Mucosa of descending colon (tissue), 3 donors: ENCODE data around the gene ERC2. TPM values are rescaled to one million over a fixed set of nuclear protein-coding genes. Genes with fewer than 3 reads are reported as not detected.

ENCODE experiments used
- ATAC-seq: fragments of 200-7000 bp; cut with Tn5 transposase; one replicate; pipeline ENCODE4 v1.9.1; 2020; ENCODE audit warnings: mild to moderate bottlenecking, moderate library complexity
- DNase-seq, 3 donors: peaks; one replicate each; pipeline ENCODE4 v3.0.0-alpha.2; 2020
- H3K36me3 ChIP-seq: fragments of 200-600 bp; one replicate; pipeline ENCODE4 v1.8.0; 2021; ENCODE audit warnings: low read depth, mild to moderate bottlenecking
- H3K4me1 ChIP-seq: fragments of 200-600 bp; one replicate; pipeline ENCODE4 v1.8.0; 2021; ENCODE audit warnings: low read depth, mild to moderate bottlenecking
- H3K4me3 ChIP-seq: fragments of 200-600 bp; one replicate; pipeline ENCODE4 v1.8.0; 2021; ENCODE audit warnings: mild to moderate bottlenecking
- H3K9me3 ChIP-seq: fragments of 200-600 bp; one replicate; pipeline ENCODE4 v1.8.0; 2021; ENCODE audit warnings: mild to moderate bottlenecking
- intact Hi-C, 2 donors: fragments of 100-400 bp; cut with DNase I in 1 of 2; cut with micrococcal nuclease in 1 of 2; formaldehyde crosslinking; loops; one replicate each; pipeline versions ENCODE4 v1.11.0 to v1.11.1; 2022; cut with DNase I, micrococcal nuclease
- total RNA-seq, 3 donors: library from RNA; stranded (reverse); fragmentation: NEBNext Ultra II Directional in 2 of 3; extraction: Animal tissue kit (Norgen Biotek cat#: 25700) in 2 of 3; gene quantifications; one replicate each; pipeline versions ENCODE4 v1.2.1 to v1.2.4, GENCODE V29; 2021 to 2023
- TF ChIP-seq, protein P1 (sequence below): fragments of 200-600 bp; IDR thresholded peaks from one replicate; pipeline ENCODE4 v1.8.0; 2022; ENCODE audit warnings: antibody characterized with exemption, mild to moderate bottlenecking
- donor health status: DM: no; HTN: no; CAD: no; lungs with moderate emphysema.
- donor health status: DM: no; HTN: no; CAD: no.
- donor health status: DM: no; HTN: yes; CAD: no.

ERC2 gene
- total RNA-seq, 3 donors from 2014 or later, result 0.06 to 1.8 (median 0.43) TPM

GRCh38 chr3:56061279-56061626 lies 407.0 kb downstream of the ERC2 start:
- intact Hi-C loops, result no loop called here
- ATAC-seq (no peak), DNase-seq (no peak)
- H3K4me1 ChIP-seq, result no peaks in the 10 kb centered on the region
- no peaks in the 10 kb centered on the region for H3K9me3 ChIP-seq
- TF ChIP-seq, protein P1, sequence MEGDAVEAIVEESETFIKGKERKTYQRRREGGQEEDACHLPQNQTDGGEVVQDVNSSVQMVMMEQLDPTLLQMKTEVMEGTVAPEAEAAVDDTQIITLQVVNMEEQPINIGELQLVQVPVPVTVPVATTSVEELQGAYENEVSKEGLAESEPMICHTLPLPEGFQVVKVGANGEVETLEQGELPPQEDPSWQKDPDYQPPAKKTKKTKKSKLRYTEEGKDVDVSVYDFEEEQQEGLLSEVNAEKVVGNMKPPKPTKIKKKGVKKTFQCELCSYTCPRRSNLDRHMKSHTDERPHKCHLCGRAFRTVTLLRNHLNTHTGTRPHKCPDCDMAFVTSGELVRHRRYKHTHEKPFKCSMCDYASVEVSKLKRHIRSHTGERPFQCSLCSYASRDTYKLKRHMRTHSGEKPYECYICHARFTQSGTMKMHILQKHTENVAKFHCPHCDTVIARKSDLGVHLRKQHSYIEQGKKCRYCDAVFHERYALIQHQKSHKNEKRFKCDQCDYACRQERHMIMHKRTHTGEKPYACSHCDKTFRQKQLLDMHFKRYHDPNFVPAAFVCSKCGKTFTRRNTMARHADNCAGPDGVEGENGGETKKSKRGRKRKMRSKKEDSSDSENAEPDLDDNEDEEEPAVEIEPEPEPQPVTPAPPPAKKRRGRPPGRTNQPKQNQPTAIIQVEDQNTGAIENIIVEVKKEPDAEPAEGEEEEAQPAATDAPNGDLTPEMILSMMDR, result no peak
- no peak overlapping the region for H3K4me3 ChIP-seq
- no peaks in the 10 kb centered on the region for H3K36me3 ChIP-seq

DNA sequence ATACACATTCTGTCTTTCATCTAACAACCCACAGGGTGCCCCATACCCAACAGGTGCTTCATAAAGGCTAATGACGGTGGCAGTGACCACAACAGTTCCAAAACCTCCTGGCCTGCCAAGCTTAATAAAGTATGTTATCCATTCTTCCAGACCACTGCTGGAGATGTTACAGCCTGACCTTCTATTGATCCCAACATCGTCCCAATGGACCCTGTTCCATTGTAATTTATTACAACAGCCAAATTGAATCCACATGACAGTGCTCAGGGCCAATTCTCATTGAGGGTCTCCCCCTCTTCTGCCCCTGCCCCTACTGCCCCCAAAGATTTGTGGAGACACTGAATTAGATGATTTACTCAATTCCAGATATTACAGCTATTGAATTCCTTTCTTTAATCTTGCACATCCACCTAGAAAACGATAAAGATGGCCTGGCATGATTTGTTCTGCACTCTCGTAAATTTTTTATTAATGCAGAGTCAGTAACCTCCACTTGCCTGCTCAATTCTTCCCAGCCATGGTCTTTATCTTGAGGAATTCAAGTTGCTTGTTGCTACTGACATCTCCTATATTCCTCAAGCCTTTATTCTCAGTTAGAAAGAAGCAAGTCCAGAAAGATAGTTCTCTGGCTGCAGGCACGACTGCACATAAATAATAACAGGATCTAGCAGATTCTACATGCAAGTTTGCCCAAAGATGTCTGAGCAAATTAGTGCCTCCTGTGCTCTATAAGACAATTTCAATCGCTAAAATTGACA lies 407.6 kb downstream of the ERC2 start:
- ATAC-seq (no peak), DNase-seq (no peak)
- Histone ChIP-seq H3K4me3 (no peak overlapping the region), H3K4me1 (no peaks in the 10 kb centered on the region), H3K9me3 (no peaks in the 10 kb centered on the region), H3K36me3 (no peaks in the 10 kb centered on the region)
- intact Hi-C loops, result no loop called here
- TF ChIP-seq, protein P1, result no peak

- DNase-seq, result no peak
- Histone ChIP-seq H3K36me3 (no peaks in the 10 kb centered on the region), H3K4me1 (no peaks in the 10 kb centered on the region), H3K9me3 (no peaks in the 10 kb centered on the region), H3K4me3 (no peak overlapping the region)
- intact Hi-C loops, result no loop called here
- TF ChIP-seq, protein P1, result no peak
- ATAC-seq, result no peak
Observed at GRCh38 chr3:56059731-56060130, 408.5 kb downstream of the ERC2 start.

DNA sequence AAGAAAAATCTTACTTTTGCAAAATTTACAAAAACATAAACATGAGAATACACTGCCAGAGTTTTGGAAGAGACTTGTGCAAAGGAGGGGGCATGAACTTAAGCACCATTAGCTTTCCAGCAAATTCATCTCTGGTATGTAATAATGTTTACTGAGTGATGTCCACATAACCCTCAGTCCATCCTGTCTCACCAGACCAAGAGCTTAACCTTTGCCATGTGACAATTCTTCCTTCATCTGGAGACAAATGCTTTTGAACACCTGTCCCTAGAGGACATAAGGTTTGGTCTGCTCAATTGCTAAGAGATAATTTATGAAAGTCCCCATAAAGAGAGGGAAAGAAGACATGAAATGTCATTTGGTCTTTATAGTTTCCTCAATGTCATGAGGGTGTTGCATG lies 412.3 kb downstream of the ERC2 start:
- ATAC-seq, result no peak
- TF ChIP-seq, protein P1, result no peak
- no peaks in the 10 kb centered on the region for H3K36me3 ChIP-seq
- intact Hi-C loops, result no loop called here
- H3K9me3 ChIP-seq, result no peaks in the 10 kb centered on the region
- no peak for DNase-seq
- no peaks in the 10 kb centered on the region for H3K4me1 ChIP-seq
- H3K4me3 ChIP-seq, result no peak overlapping the region

DNA sequence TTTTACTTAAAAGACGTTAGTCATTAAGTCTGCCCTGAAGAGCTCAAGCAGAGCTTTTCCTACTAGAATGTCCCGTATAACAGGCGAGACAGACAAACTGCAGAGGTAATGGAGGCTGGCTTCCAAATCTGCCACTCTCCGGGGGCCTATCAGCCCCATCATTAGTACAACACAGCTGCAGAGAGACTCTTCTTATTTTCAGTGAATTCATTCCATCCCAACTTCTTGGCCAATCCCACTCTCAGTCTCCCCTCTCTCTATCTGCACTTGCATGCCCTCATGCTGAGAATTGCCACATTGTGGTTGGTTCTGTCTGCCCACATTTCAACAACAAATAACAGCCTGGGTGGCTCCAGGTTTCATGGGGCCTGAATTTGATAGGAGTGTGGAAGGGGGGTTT lies 412.7 kb downstream of the ERC2 start:
- TF ChIP-seq, protein P1, result no peak
- intact Hi-C loops, result no loop called here
- Histone ChIP-seq H3K4me3 (no peak overlapping the region), H3K36me3 (no peaks in the 10 kb centered on the region), H3K9me3 (no peaks in the 10 kb centered on the region), H3K4me1 (no peaks in the 10 kb centered on the region)
- no peak for DNase-seq
- no peak for ATAC-seq

DNA sequence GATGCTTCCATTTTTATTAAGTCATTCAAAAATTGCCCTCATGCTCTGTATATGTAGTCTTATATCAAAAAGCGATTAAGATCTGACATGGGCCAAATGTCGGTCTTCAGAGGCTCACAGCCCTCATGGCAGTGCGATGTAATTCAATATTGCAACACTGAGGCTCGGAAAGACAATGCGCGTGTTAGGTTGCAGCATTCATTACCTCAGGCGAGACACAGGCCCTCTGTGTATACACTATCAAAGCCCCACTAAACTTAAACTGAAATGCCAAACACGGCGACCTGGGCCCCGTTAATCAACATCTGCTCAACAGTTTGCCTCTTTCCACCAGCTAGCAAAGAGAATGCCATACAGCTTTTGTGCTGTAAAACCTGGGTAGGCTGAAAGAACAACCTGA lies 413.4 kb downstream of the ERC2 start:
- ATAC-seq (no peak), DNase-seq (no peak)

More for the DNA sequence above, 413.4 kb downstream of the ERC2 start:
- TF ChIP-seq, protein P1, result no peak
- Histone ChIP-seq H3K4me3 (no peak overlapping the region), H3K36me3 (no peaks in the 10 kb centered on the region), H3K9me3 (no peaks in the 10 kb centered on the region), H3K4me1 (no peaks in the 10 kb centered on the region)
- intact Hi-C loops, result no loop called here
